ENCODE results near the gene METTL17.

GRCh38 chr14:21011136-21011535 is 21.4 kb downstream of the METTL17 start:
- TF ChIP-seq ATF6 (CRISPR knock-in tag; IDR thresholded peaks at IDR 0.05) (no peak), FOXK1 (CRISPR knock-in tag; IDR thresholded peaks at IDR 0.05) (no peak), ZNF263 (CRISPR knock-in tag; IDR thresholded peaks at IDR 0.05; ENCODE audit: low read depth) (no peak), TCF7 (CRISPR knock-in tag; IDR thresholded peaks at IDR 0.05; ENCODE audit: low read depth) (no peak), PRDM15 (CRISPR knock-in tag; IDR thresholded peaks at IDR 0.05) (no peak), CREB1 (CRISPR knock-in tag; IDR thresholded peaks at IDR 0.05) (no peak), ZBTB43 (CRISPR knock-in tag; IDR thresholded peaks at IDR 0.05) (no peak), ATF2 (CRISPR knock-in tag; IDR thresholded peaks at IDR 0.05; ENCODE audit: borderline replicate concordance, low read depth) (no peak), CTCF (IDR thresholded peaks at IDR 0.05) (no peak), NFYB (CRISPR knock-in tag; conservative IDR thresholded peaks at IDR 0.05; ENCODE audit: low read depth) (no peak)

Data from WTC11 (cell line).